H9 (cell line): Measurements from ENCODE around the gene KRT81. TPM values are rescaled to one million over a fixed set of nuclear protein-coding genes. Genes with fewer than 3 reads are reported as not detected.
"Not testable (repeated sequence)": the region's sequence is repeated elsewhere in the genome, so short reads cannot be mapped to it uniquely, and the experiment has no call there.

Source experiments
- DNase-seq: peaks from one replicate; pipeline ENCODE4 v3.0.0-alpha.2; 2017
- H2AFZ ChIP-seq: one replicate; pipeline ENCODE4 v1.6.1; 2013; ENCODE audit warnings: mild to moderate bottlenecking, low read length, control low read depth, moderate library complexity
- H2AK5ac ChIP-seq: 2 replicates; pipeline ENCODE4 v1.6.1; 2013; ENCODE audit warnings: low read length, control low read depth, mixed read lengths; ENCODE audit not compliant: insufficient read length
- H2BK120ac ChIP-seq: one replicate; pipeline ENCODE4 v1.6.1; 2013; ENCODE audit warnings: low read depth, mild to moderate bottlenecking, low read length, control low read depth, inconsistent platforms; ENCODE audit not compliant: poor library complexity, severe bottlenecking
- H2BK12ac ChIP-seq: 2 replicates; pipeline ENCODE4 v1.6.1; 2013; ENCODE audit warnings: low read length, control low read depth, mixed read lengths, low read depth; ENCODE audit not compliant: insufficient read length
- H2BK15ac ChIP-seq: 2 replicates; pipeline ENCODE4 v1.6.1; 2013; ENCODE audit warnings: low read depth, low read length, control low read depth
- H2BK20ac ChIP-seq: one replicate; pipeline ENCODE4 v1.6.1; 2013; ENCODE audit warnings: low read depth, mild to moderate bottlenecking, low read length, control low read depth, inconsistent platforms; ENCODE audit not compliant: poor library complexity, severe bottlenecking
- H2BK5ac ChIP-seq: 2 replicates; pipeline ENCODE4 v1.6.1; 2013; ENCODE audit warnings: low read length, control low read depth, mixed read lengths; ENCODE audit not compliant: insufficient read length
- H3K14ac ChIP-seq: 2 replicates; pipeline ENCODE4 v1.6.1; 2013; ENCODE audit warnings: low read length, control low read depth; ENCODE audit not compliant: insufficient read depth
- H3K18ac ChIP-seq: 2 replicates; pipeline ENCODE4 v1.6.1; 2013; ENCODE audit warnings: low read depth, mild to moderate bottlenecking, mixed read lengths, low read length, control low read depth; ENCODE audit not compliant: insufficient read length
- H3K23ac ChIP-seq: 2 replicates; pipeline ENCODE4 v1.6.1; 2013; ENCODE audit warnings: low read length, control low read depth, mixed read lengths, low read depth; ENCODE audit not compliant: insufficient read length
- H3K23me2 ChIP-seq: 2 replicates; pipeline ENCODE4 v1.6.1; 2013; ENCODE audit warnings: low read depth, mild to moderate bottlenecking, mixed read lengths, low read length, control low read depth; ENCODE audit not compliant: insufficient read length, poor library complexity, severe bottlenecking
- H3K27ac ChIP-seq: 2 replicates; pipeline ENCODE4 v1.5.1; 2013; ENCODE audit warnings: low read length, control low read depth, mixed read lengths, low read depth; ENCODE audit not compliant: insufficient read length
- H3K27me3 ChIP-seq: 2 replicates; pipeline ENCODE4 v1.6.1; 2013; ENCODE audit warnings: low read length, control low read depth, inconsistent platforms; ENCODE audit not compliant: insufficient read depth
- H3K4ac ChIP-seq: 2 replicates; pipeline ENCODE4 v1.6.1; 2013; ENCODE audit warnings: low read depth, mild to moderate bottlenecking, control low read depth, inconsistent platforms, low read length, moderate library complexity
- H3K4me1 ChIP-seq: 2 replicates; pipeline ENCODE4 v1.6.1; 2013; ENCODE audit warnings: low read length, control low read depth, inconsistent platforms; ENCODE audit not compliant: insufficient read depth
- H3K4me2 ChIP-seq: 2 replicates; pipeline ENCODE4 v1.6.1; 2013; ENCODE audit warnings: low read length, control low read depth, mixed read lengths; ENCODE audit not compliant: insufficient read length, insufficient read depth
- H3K56ac ChIP-seq: 2 replicates; pipeline ENCODE4 v1.6.1; 2013; ENCODE audit warnings: low read depth, mild to moderate bottlenecking, mixed read lengths, low read length, control low read depth; ENCODE audit not compliant: insufficient read length
- H3K79me1 ChIP-seq: 2 replicates; pipeline ENCODE4 v1.6.1; 2013; ENCODE audit warnings: low read depth, mild to moderate bottlenecking, moderate library complexity, low read length, control low read depth, inconsistent platforms; ENCODE audit not compliant: insufficient read depth, poor library complexity, severe bottlenecking
- H3K79me2 ChIP-seq: 2 replicates; pipeline ENCODE4 v1.6.1; 2013; ENCODE audit warnings: low read length, control low read depth, inconsistent platforms; ENCODE audit not compliant: insufficient read depth
- H3K9ac ChIP-seq: 2 replicates; pipeline ENCODE4 v1.6.1; 2013; ENCODE audit warnings: low read length, control low read depth, mixed read lengths; ENCODE audit not compliant: insufficient read length; ENCODE audit errors: extremely low read depth
- H3K9me3 ChIP-seq: one replicate; pipeline ENCODE4 v1.6.1; 2013; ENCODE audit warnings: low read depth, low read length, inconsistent platforms; ENCODE audit not compliant: control insufficient read depth
- H3T11ph ChIP-seq: one replicate; pipeline ENCODE4 v1.6.1; 2013; ENCODE audit warnings: mild to moderate bottlenecking, low read length, control low read depth, inconsistent platforms
- H4K20me1 ChIP-seq: one replicate; pipeline ENCODE4 v1.6.1; 2013; ENCODE audit not compliant: control insufficient read depth, insufficient read length, insufficient read depth
- H4K5ac ChIP-seq: 2 replicates; pipeline ENCODE4 v1.6.1; 2013; ENCODE audit warnings: low read depth, mild to moderate bottlenecking, mixed read lengths, low read length, control low read depth; ENCODE audit not compliant: insufficient read length
- H4K8ac ChIP-seq: replicated peaks from 2 replicates; pipeline ENCODE4 v1.6.1; 2013; ENCODE audit warnings: low read length, control low read depth, mixed read lengths, low read depth; ENCODE audit not compliant: insufficient read length
- H4K91ac ChIP-seq: 2 replicates; pipeline ENCODE4 v1.6.1; 2013; ENCODE audit warnings: low read depth, mild to moderate bottlenecking, moderate library complexity, mixed read lengths, low read length, control low read depth; ENCODE audit not compliant: insufficient read length
- H3K27ac Mint-ChIP-seq, 3 experiments: 2 replicates in 2 of 3; 3 replicates in 1 of 3; pipeline ENCODE4 v1.8.0; 2020 to 2021; ENCODE audit warnings: mixed read lengths in 3 of 3, mild to moderate bottlenecking in 1 of 3, moderate library complexity in 1 of 3
- H3K27me3 Mint-ChIP-seq: 2 replicates; pipeline ENCODE4 v1.8.0; 2021; ENCODE audit warnings: low read depth, mild to moderate bottlenecking, moderate library complexity, mixed read lengths
- H3K36me3 Mint-ChIP-seq, 3 experiments: 2 replicates in 2 of 3; 3 replicates in 1 of 3; pipeline ENCODE4 v1.8.0; 2020 to 2021; ENCODE audit warnings: low read depth in 3 of 3, mixed read lengths in 3 of 3; ENCODE audit not compliant: insufficient read depth in 1 of 3
- H3K4me1 Mint-ChIP-seq, 2 experiments: 2 replicates each; pipeline ENCODE4 v1.8.0; 2020; ENCODE audit warnings: mixed read lengths in 2 of 2
- H3K4me3 Mint-ChIP-seq, 2 experiments: 2 replicates in 1 of 2; 3 replicates in 1 of 2; pipeline ENCODE4 v1.8.0; 2020 to 2021; ENCODE audit warnings: mild to moderate bottlenecking in 2 of 2, mixed read lengths in 2 of 2, moderate library complexity in 1 of 2
- H3K9me3 Mint-ChIP-seq, 2 experiments: 2 replicates in 1 of 2; 3 replicates in 1 of 2; pipeline ENCODE4 v1.8.0; 2020; ENCODE audit warnings: mild to moderate bottlenecking in 2 of 2, mixed read lengths in 2 of 2, moderate library complexity in 1 of 2
- WGBS: extraction: QIAGEN DNeasy Blood & Tissue Kit; methylation state at CpG from one replicate; pipeline ENCODE4 v1.1.7; 2013; ENCODE audit warnings: missing lambda C conversion rate, low lambda C conversion rate, mixed read lengths; ENCODE audit not compliant: insufficient read length; ENCODE audit errors: extremely low coverage; 5-methylcytosine and 5-hydroxymethylcytosine counted together
- total RNA-seq: library from RNA; stranded (reverse); gene quantifications from 2 replicates; pipeline ENCODE4 v1.2.1, GENCODE V29; 2021
- TF ChIP-seq, protein P1 (sequence below): fragments of 200-600 bp; sonication (generic); conservative IDR thresholded peaks from 3 replicates; pipeline ENCODE4 v1.8.0; 2021; ENCODE audit warnings: antibody characterized with exemption, mild to moderate bottlenecking

KRT81 gene
- total RNA-seq, 1 experiment from 2014 or later: not detected

DNA sequence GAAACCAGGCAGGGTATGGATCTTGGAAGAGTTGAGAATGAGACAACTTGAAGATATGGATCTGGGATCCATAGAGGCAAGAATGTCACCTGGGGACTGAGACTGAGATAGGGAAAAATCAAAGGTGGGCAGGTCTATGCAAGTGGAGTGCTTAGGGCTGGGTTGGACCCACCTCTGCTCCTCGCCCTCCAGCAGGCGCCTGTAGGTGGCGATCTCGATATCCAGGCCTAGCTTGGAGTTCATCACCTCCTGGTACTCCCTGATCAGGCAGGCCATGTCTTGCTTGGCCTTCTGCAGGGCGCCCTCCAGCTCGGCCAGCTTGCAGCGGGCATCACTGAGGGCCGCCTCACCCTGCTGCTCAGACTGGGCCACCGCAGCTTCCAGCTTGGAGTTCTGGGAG lies 24.4 kb upstream of the KRT81 start:
- H3K27me3 ChIP-seq, H2AK5ac ChIP-seq, H4K20me1 ChIP-seq: not testable (repeated sequence)

More for the DNA sequence above, 24.4 kb upstream of the KRT81 start:
- H3K27ac Mint-ChIP-seq, H3K23ac ChIP-seq, H3K4me1 ChIP-seq, H3K9ac ChIP-seq, H3K9me3 ChIP-seq, H2BK20ac ChIP-seq, H3K56ac ChIP-seq, H4K8ac ChIP-seq, H3K4me1 Mint-ChIP-seq, H2BK120ac ChIP-seq, H3K36me3 Mint-ChIP-seq, H3K79me2 ChIP-seq, H3K9me3 Mint-ChIP-seq, H2BK5ac ChIP-seq, H3K4me3 Mint-ChIP-seq, H2AFZ ChIP-seq, H3K79me1 ChIP-seq, H3K18ac ChIP-seq, H3K4me2 ChIP-seq, H4K5ac ChIP-seq, H3K4ac ChIP-seq, H3T11ph ChIP-seq, H3K23me2 ChIP-seq, H3K14ac ChIP-seq, H2BK12ac ChIP-seq, H3K27ac ChIP-seq, H2BK15ac ChIP-seq, H4K91ac ChIP-seq: not testable (repeated sequence)
- DNase-seq: peak; percentile 87
- TF ChIP-seq, protein P1, sequence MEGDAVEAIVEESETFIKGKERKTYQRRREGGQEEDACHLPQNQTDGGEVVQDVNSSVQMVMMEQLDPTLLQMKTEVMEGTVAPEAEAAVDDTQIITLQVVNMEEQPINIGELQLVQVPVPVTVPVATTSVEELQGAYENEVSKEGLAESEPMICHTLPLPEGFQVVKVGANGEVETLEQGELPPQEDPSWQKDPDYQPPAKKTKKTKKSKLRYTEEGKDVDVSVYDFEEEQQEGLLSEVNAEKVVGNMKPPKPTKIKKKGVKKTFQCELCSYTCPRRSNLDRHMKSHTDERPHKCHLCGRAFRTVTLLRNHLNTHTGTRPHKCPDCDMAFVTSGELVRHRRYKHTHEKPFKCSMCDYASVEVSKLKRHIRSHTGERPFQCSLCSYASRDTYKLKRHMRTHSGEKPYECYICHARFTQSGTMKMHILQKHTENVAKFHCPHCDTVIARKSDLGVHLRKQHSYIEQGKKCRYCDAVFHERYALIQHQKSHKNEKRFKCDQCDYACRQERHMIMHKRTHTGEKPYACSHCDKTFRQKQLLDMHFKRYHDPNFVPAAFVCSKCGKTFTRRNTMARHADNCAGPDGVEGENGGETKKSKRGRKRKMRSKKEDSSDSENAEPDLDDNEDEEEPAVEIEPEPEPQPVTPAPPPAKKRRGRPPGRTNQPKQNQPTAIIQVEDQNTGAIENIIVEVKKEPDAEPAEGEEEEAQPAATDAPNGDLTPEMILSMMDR: peak; percentile 75
- peaks cover 47% of the 10 kb centered on the region for H3K27me3 Mint-ChIP-seq
- WGBS: no CpG with 5 or more reads among the region's 9 CpGs
